Liver (tissue), 9 donors: Measurements from ENCODE around the gene DZIP1. TPM values are rescaled to one million over a fixed set of nuclear protein-coding genes. Genes with fewer than 3 reads are reported as not detected.
"Not testable (repeated sequence)": the region's sequence is repeated elsewhere in the genome, so short reads cannot be mapped to it uniquely, and the experiment has no call there.

ENCODE experiments used
- DNase-seq: peaks from one replicate; pipeline ENCODE4 v3.0.0-alpha.2; 2017; ENCODE audit warnings: low spot score
- H3K27ac ChIP-seq, 2 donors: one replicate each; pipeline ENCODE4 v1.7.0; 2013; ENCODE audit warnings: inconsistent platforms in 2 of 2, low read length in 2 of 2, control low read depth in 1 of 2, low read depth in 1 of 2, mild to moderate bottlenecking in 1 of 2
- H3K27me3 ChIP-seq, 4 donors: one replicate each; pipeline versions ENCODE4 v1.6.1 to v1.7.0; 2013; ENCODE audit warnings: low read length in 3 of 4, inconsistent platforms in 1 of 4, mild to moderate bottlenecking in 1 of 4, moderate library complexity in 1 of 4; ENCODE audit not compliant: control insufficient read depth in 4 of 4, insufficient read depth in 4 of 4
- H3K36me3 ChIP-seq, 4 donors: one replicate each; pipeline versions ENCODE4 v1.6.1 to v1.7.0; 2013; ENCODE audit warnings: low read length in 3 of 4, mild to moderate bottlenecking in 3 of 4, low read depth in 1 of 4, moderate library complexity in 1 of 4; ENCODE audit not compliant: control insufficient read depth in 4 of 4, insufficient read depth in 3 of 4
- H3K4me1 ChIP-seq, 4 donors: one replicate each; pipeline versions ENCODE4 v1.6.1 to v1.7.0; 2013; ENCODE audit warnings: low read length in 3 of 4, mild to moderate bottlenecking in 3 of 4, moderate library complexity in 1 of 4; ENCODE audit not compliant: control insufficient read depth in 4 of 4, insufficient read depth in 4 of 4
- H3K4me3 ChIP-seq, 3 donors: one replicate each; pipeline versions ENCODE4 v1.6.1 to v1.7.0; 2013; ENCODE audit warnings: low read length in 3 of 3, control low read depth in 1 of 3, low read depth in 1 of 3, mild to moderate bottlenecking in 1 of 3
- H3K9ac ChIP-seq, 2 donors: one replicate each; pipeline ENCODE4 v1.7.0; 2013; ENCODE audit warnings: low read length in 2 of 2, mild to moderate bottlenecking in 2 of 2, moderate library complexity in 2 of 2, control low read depth in 1 of 2, low read depth in 1 of 2
- H3K9me3 ChIP-seq, 4 donors: one replicate each; pipeline versions ENCODE4 v1.6.1 to v1.7.0; 2013; ENCODE audit warnings: low read length in 3 of 4; ENCODE audit not compliant: control insufficient read depth in 4 of 4
- ATF3 ChIP-seq: IDR thresholded peaks from 2 replicates; pipeline ENCODE4 v1.6.1; 2016; ENCODE audit warnings: antibody characterized with exemption
- CTCF ChIP-seq: fragments of 150-350 bp; IDR thresholded peaks from 2 replicates; pipeline ENCODE4 v1.5.1; 2017; ENCODE audit warnings: improper control_type of control experiment, low read depth, low read length; ENCODE audit not compliant: missing input control
- EGR1 ChIP-seq, 2 donors: IDR thresholded peaks; 2 replicates each; pipeline ENCODE4 v1.6.1; 2016 to 2018; ENCODE audit warnings: antibody characterized with exemption in 2 of 2, low read depth in 2 of 2
- FOXA2 ChIP-seq: IDR thresholded peaks from 2 replicates; pipeline ENCODE4 v1.6.1; 2016; ENCODE audit warnings: antibody characterized with exemption
- GABPA ChIP-seq, 2 donors: IDR thresholded peaks in 1 of 2; conservative IDR thresholded peaks in 1 of 2; 2 replicates each; pipeline ENCODE4 v1.6.1; 2016; ENCODE audit warnings: antibody characterized with exemption in 2 of 2, mild to moderate bottlenecking in 1 of 2, moderate library complexity in 1 of 2
- NR2F2 ChIP-seq: IDR thresholded peaks from 2 replicates; pipeline ENCODE4 v1.6.1; 2016; ENCODE audit warnings: antibody characterized with exemption
- RAD21 ChIP-seq, 2 donors: IDR thresholded peaks; 2 replicates each; pipeline ENCODE4 v1.6.1; 2016; ENCODE audit warnings: antibody characterized with exemption in 2 of 2, mild to moderate bottlenecking in 2 of 2
- RXRA ChIP-seq, 2 donors: IDR thresholded peaks; 2 replicates each; pipeline ENCODE4 v1.6.1; 2017 to 2018; ENCODE audit warnings: antibody characterized with exemption in 2 of 2, mild to moderate bottlenecking in 1 of 2
- SP1 ChIP-seq: IDR thresholded peaks from 2 replicates; pipeline ENCODE4 v1.6.1; 2018; ENCODE audit warnings: antibody characterized with exemption, mild to moderate bottlenecking
- YY1 ChIP-seq: IDR thresholded peaks from 2 replicates; pipeline ENCODE4 v1.6.1; 2016; ENCODE audit warnings: antibody characterized with exemption, mild to moderate bottlenecking
- ZBTB33 ChIP-seq: IDR thresholded peaks from 2 replicates; pipeline ENCODE4 v1.6.1; 2016; ENCODE audit warnings: antibody characterized with exemption
- WGBS: extraction: QIAGEN DNeasy Blood & Tissue Kit; methylation state at CpG from one replicate; pipeline ENCODE4 v1.1.7; 2013; 5-methylcytosine and 5-hydroxymethylcytosine counted together
- polyA plus RNA-seq, 2 donors: library from polyadenylated mRNA; stranded (reverse) in 1 of 2; unstranded in 1 of 2; fragments of 200-250 nt in 1 of 2; fragments of >200 nt in 1 of 2; fragmentation: Nextera tagmentation in 1 of 2; extraction: Ambion mirVana in 1 of 2; gene quantifications; one replicate each; pipeline versions ENCODE4 v1.2.1 to v1.2.3, GENCODE V29; 2013 to 2015
- total RNA-seq, 2 donors: library from RNA; depleted of rRNA; stranded (reverse); fragments of >200 nt; gene quantifications; one replicate each; pipeline ENCODE4 v1.2.3, GENCODE V29; 2014
- donor health status: healthy.
- donor health status: healthy.
- donor health status: healthy.
- donor health status: healthy.
- donor health status: healthy.

DZIP1 gene
- total RNA-seq (1 to 10 TPM; 2.0 TPM), polyA plus RNA-seq (under 1 TPM; 0.46 to 0.73 TPM)

GRCh38 chr13:95644601-95645052, at the start of gene DZIP1:
TSS of gene DZIP1 (minus strand) at chr13:95644706. CDS start at chr13:95642029, 2,677 bp downstream.
- Histone ChIP-seq H3K27me3 (no peaks in the 10 kb centered on the region), H3K4me1 (peaks cover 7 to 23% (median 13%) of the 10 kb centered on the region in 4 donors), H3K9me3 (no peaks in the 10 kb centered on the region), H3K9ac (no peak within 1 kb of the TSS), H3K27ac (peak within 1 kb of the TSS; percentile 54 to 60), H3K4me3 (peak within 1 kb of the TSS; percentile 49 to 62 (median 53)), H3K36me3 (no peaks in the 10 kb centered on the region)
- 3% methylated on average over 30 of the region's 30 CpGs for WGBS
- TF ChIP-seq NR2F2 (no peak), YY1 (no peak)
- DNase-seq = peak; percentile 57

GRCh38 chr13:95690986-95691385, 46.5 kb upstream of the DZIP1 start:
- H3K4me3 ChIP-seq, H3K4me1 ChIP-seq, H3K27me3 ChIP-seq, H3K27ac ChIP-seq, H3K9ac ChIP-seq, H3K9me3 ChIP-seq, DNase-seq, H3K36me3 ChIP-seq: not testable (repeated sequence)
- WGBS = 97% methylated on average over 28 of the region's 28 CpGs

- H3K4me1 ChIP-seq = peaks cover 0 to 4% (median 0%) of the 10 kb centered on the region in 4 donors
- H3K27ac ChIP-seq = no peak overlapping the region
- no peak overlapping the region for H3K4me3 ChIP-seq
- WGBS = 93% methylated on average over 3 of the region's 3 CpGs
- H3K27me3 ChIP-seq = no peaks in the 10 kb centered on the region
- H3K9ac ChIP-seq = no peak overlapping the region
- no peaks in the 10 kb centered on the region for H3K36me3 ChIP-seq
- no peaks in the 10 kb centered on the region for H3K9me3 ChIP-seq
- no peak for DNase-seq
- TF ChIP-seq RAD21 (IDR thresholded peaks at IDR 0.05) (no peak), CTCF (no peak), RXRA (IDR thresholded peaks at IDR 0.05) (no peak), ATF3 (no peak), ZBTB33 (no peak), FOXA2 (no peak), GABPA (IDR thresholded peaks at IDR 0.05 in 1 of 2, conservative IDR thresholded peaks at IDR 0.05 in 1 of 2) (no peak), EGR1 (IDR thresholded peaks at IDR 0.05; ENCODE audit: low read depth in 2 of 2) (no peak), SP1 (no peak)
Measured at GRCh38 chr13:95689582-95689926, 45.0 kb upstream of the DZIP1 start.

GRCh38 chr13:95684960-95685359, 40.5 kb upstream of the DZIP1 start:
- H3K27me3 ChIP-seq, H3K36me3 ChIP-seq, DNase-seq, H3K27ac ChIP-seq, H3K4me1 ChIP-seq, H3K9me3 ChIP-seq, H3K4me3 ChIP-seq, H3K9ac ChIP-seq: not testable (repeated sequence)
- 95% methylated on average over 5 of the region's 5 CpGs for WGBS
